Fibroblast of mammary gland (primary cell): ENCODE data around the gene PANX3.
A peak's percentile ranks its signal among the peaks of the same experiment; 100 is the strongest.

Experiments used
- DNase-seq: peaks from one replicate; pipeline ENCODE4 v3.0.0-alpha.2; 2010; ENCODE audit warnings: low read depth
- H3K4me3 ChIP-seq: 2 replicates; pipeline ENCODE4 v1.5.1; 2011; ENCODE audit warnings: low read depth, mild to moderate bottlenecking, low read length, moderate library complexity; ENCODE audit not compliant: control insufficient read depth
- CTCF ChIP-seq: conservative IDR thresholded peaks from 2 replicates; pipeline ENCODE4 v1.5.1; 2011; ENCODE audit warnings: low read depth, low read length, inconsistent platforms; ENCODE audit not compliant: control insufficient read depth, insufficient read depth

The PANX3 gene

GRCh38 chr11:124625504-124626168 lies 14.4 kb downstream of the PANX3 start:
- no peak for TF ChIP-seq CTCF
- H3K4me3 ChIP-seq: no peak overlapping the region
- no peak for DNase-seq

DNA sequence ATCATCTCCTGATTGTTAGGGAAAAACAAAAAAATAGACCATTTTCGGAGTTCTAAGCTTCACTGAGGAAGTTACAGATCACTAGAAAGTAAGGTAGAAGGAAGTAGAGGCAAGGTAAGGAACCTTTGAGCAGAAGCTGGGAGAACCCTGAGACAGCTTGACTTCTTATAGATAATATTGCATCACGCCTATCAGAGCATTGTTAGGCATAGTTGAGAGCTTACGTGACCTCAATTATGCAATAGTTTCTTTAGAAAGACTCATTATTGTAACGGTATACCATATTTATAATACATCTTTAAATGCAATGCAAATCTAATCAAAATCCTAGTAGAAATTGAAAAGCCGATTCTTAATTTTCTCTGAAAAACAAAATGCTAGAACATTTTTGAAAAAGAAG lies 16.3 kb downstream of the PANX3 start:
- no peak for DNase-seq
- no peak for TF ChIP-seq CTCF
- H3K4me3 ChIP-seq: no peak overlapping the region

GRCh38 chr11:124629961-124630360 lies 18.7 kb downstream of the PANX3 start:
- DNase-seq: no peak
- no peak for TF ChIP-seq CTCF

DNA sequence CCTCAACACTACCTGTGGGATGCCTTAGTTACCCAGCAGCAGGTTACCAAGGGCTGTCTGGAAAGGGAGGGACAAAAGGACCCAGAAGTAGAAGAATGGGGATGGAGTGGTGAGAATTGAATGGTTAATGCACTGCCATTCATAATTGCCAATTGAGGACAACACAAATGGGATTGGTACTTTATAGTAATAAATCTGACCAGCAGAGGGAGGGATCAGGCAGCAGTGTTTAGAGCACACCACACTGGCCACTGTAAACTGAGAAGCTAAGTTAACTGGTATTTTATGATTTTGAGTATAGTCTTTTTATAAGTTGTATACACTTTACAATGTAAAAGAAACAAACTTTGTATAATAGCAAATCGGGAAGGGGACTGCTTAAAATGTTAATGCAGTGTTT lies 22.1 kb downstream of the PANX3 start:
- no peak overlapping the region for H3K4me3 ChIP-seq
- DNase-seq: peak; percentile 25
- TF ChIP-seq CTCF: peak; percentile 37

More at GRCh38 chr11:124629961-124630360, 18.7 kb downstream of the PANX3 start:
- H3K4me3 ChIP-seq: no peak overlapping the region

GRCh38 chr11:124635932-124636331 lies 24.7 kb downstream of the PANX3 start:
- H3K4me3 ChIP-seq: no peak overlapping the region
- no peak for TF ChIP-seq CTCF
- no peak for DNase-seq

DNA sequence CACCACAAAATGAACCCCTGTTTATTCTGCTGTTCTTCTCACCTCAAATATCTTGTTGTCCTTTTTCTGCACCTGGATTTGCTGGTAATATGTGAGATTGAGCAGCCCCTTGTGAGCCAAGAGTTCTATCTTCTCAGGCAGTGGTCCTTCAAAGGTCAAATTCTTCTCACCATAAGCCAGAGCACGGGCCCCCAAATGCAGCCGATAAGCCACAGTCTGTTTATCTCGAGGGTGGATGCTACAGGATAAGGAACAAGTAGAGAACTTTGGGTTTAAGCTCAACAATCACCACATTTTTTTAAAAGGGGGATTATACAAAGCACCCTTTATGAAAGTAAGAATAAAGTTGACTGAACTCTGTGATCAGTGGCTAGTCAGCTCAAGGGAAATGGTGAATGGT lies 27.3 kb downstream of the PANX3 start:
- no peak for DNase-seq
- no peak for TF ChIP-seq CTCF
- H3K4me3 ChIP-seq: no peak overlapping the region

DNA sequence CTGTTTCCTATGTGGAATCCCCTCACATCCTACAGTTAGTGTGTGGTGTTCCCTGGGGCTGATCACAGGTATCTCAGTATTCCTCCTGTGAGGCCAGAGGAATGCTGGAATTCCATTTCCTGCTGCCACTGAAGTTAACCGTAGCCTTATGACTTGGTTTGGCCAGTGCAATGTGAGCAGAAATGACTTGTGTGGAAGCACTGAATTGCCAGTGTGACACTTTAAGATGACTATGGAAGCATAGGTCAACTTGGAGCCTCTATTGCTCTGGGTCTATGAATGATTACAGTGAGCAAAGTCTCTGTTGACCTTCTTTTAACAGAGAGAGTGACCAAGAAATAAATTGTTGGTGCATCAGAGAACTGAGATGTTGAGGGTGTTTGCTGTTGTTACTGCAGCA lies 28.0 kb downstream of the PANX3 start:
- no peak for DNase-seq
- H3K4me3 ChIP-seq: no peak overlapping the region
- TF ChIP-seq CTCF: no peak
